Neutrophil (primary cell): ENCODE results near the gene TBC1D9.

Source experiments
- H3K27ac ChIP-seq: fragments of 200-600 bp; sonication (generic); 2 replicates; pipeline ENCODE4 v1.5.1; 2016; ENCODE audit warnings: mild to moderate bottlenecking, moderate library complexity
- H3K27me3 ChIP-seq: fragments of 200-600 bp; sonication (generic); 2 replicates; pipeline ENCODE4 v1.6.0; 2016; ENCODE audit warnings: mild to moderate bottlenecking
- H3K36me3 ChIP-seq: fragments of 200-600 bp; sonication (generic); 2 replicates; pipeline ENCODE4 v1.5.1; 2017
- H3K4me1 ChIP-seq, 2 experiments: fragments of 200-600 bp in 1 of 2; sonication (generic) in 1 of 2; 1 replicate in 1 of 2; 2 replicates in 1 of 2; pipeline versions ENCODE4 v1.5.1 to v1.6.1; 2013 to 2016; ENCODE audit warnings: low read depth in 1 of 2, low read length in 1 of 2, mild to moderate bottlenecking in 1 of 2, moderate library complexity in 1 of 2; ENCODE audit not compliant: control insufficient read depth in 1 of 2, insufficient read depth in 1 of 2
- H3K4me3 ChIP-seq, 2 experiments: fragments of 200-600 bp in 1 of 2; sonication (generic) in 1 of 2; 1 replicate in 1 of 2; 2 replicates in 1 of 2; pipeline ENCODE4 v1.5.1; 2013 to 2016; ENCODE audit warnings: low read depth in 1 of 2, low read length in 1 of 2, mild to moderate bottlenecking in 1 of 2, moderate library complexity in 1 of 2
- H3K9me3 ChIP-seq: fragments of 200-600 bp; sonication (generic); 2 replicates; pipeline ENCODE4 v1.5.1; 2016
- TF ChIP-seq, protein P1 (sequence below): fragments of 200-600 bp; sonication (generic); IDR thresholded peaks from 2 replicates; pipeline ENCODE4 v1.5.1; 2016; ENCODE audit warnings: antibody characterized with exemption

The TBC1D9 gene

GRCh38 chr4:140681201-140681600, 75.0 kb downstream of the TBC1D9 start:
- Histone ChIP-seq H3K27ac (no peak overlapping the region), H3K9me3 (no peaks in the 10 kb centered on the region), H3K4me1 (no peaks in the 10 kb centered on the region), H3K4me3 (no peak overlapping the region), H3K36me3 (no peaks in the 10 kb centered on the region), H3K27me3 (no peaks in the 10 kb centered on the region)
- TF ChIP-seq, protein P1, sequence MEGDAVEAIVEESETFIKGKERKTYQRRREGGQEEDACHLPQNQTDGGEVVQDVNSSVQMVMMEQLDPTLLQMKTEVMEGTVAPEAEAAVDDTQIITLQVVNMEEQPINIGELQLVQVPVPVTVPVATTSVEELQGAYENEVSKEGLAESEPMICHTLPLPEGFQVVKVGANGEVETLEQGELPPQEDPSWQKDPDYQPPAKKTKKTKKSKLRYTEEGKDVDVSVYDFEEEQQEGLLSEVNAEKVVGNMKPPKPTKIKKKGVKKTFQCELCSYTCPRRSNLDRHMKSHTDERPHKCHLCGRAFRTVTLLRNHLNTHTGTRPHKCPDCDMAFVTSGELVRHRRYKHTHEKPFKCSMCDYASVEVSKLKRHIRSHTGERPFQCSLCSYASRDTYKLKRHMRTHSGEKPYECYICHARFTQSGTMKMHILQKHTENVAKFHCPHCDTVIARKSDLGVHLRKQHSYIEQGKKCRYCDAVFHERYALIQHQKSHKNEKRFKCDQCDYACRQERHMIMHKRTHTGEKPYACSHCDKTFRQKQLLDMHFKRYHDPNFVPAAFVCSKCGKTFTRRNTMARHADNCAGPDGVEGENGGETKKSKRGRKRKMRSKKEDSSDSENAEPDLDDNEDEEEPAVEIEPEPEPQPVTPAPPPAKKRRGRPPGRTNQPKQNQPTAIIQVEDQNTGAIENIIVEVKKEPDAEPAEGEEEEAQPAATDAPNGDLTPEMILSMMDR = no peak

DNA sequence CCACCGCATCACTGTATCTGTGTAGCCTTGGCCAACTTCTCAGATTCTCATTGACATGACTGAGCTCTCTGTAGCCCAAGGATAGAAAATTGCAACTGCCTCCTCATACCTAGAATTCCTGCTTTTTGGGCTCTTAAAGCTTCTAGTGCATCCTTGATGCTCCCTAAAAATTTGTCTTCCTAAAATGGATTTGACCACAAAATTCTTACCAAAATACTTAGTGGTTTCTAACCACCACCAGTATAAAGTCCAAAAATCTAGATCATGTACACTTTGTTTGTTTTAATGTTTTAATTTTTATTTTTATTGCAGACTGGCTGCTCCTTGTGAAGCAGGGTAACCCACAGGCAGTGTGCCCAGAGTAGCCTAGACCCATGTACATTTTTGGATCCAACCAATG, 75.5 kb downstream of the TBC1D9 start:
- no peak overlapping the region for H3K27ac ChIP-seq
- no peaks in the 10 kb centered on the region for H3K4me1 ChIP-seq
- H3K27me3 ChIP-seq = no peaks in the 10 kb centered on the region
- H3K4me3 ChIP-seq = no peak overlapping the region
- H3K36me3 ChIP-seq = no peaks in the 10 kb centered on the region
- H3K9me3 ChIP-seq = no peaks in the 10 kb centered on the region
- TF ChIP-seq, protein P1 = no peak

DNA sequence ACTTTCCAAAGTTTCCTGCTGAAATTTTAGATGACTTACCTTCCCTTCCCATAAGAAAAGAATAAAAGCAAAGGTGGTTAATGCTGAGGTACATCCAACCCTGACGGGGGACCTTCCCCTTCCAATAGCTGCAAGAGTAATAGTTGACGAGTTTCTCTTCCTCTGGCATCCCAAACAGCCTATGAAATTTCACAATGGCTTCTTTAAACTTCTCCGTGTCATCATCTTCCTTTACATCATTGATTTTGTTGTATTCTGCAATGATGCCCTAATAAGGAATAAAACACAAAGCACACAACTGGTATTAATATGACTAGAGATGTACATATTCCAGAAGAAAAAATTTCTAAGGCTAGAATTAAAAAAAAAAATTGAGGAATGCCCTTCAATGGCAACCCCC, 76.6 kb downstream of the TBC1D9 start:
- TF ChIP-seq, protein P1 = no peak

DNA sequence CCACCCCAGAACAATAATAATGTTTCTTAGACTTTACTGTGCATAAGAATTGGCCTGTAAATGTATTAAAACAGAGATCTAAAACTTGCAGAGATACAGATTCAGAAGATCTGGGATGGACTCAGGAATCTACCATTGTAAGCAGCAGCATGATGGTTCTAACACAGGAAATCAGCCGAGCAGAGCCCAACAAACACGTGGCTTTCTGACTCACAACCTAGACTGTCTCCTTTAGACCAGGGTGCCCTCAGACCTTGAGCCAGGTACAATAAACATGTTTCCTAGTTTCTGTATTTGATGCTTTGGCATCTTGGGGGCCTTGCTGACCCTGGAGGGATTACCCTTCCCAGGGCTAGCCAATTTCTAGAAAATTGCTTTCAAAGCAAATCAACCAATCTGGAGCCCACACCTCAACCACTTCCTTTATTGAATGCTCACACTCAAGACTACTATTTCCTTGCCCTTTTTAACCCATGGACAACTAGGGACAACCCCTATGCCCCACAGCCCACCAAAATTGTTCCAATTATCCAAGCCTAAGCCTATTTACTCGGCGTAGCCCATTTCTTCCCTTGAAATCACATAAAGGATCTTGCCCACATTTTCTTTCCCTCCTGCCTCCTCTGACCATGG, 80.5 kb downstream of the TBC1D9 start:
- no peaks in the 10 kb centered on the region for H3K27me3 ChIP-seq
- TF ChIP-seq, protein P1 = no peak
- no peaks in the 10 kb centered on the region for H3K9me3 ChIP-seq
- no peaks in the 10 kb centered on the region for H3K4me1 ChIP-seq
- H3K36me3 ChIP-seq = no peaks in the 10 kb centered on the region
- H3K4me3 ChIP-seq = no peak overlapping the region
- no peak overlapping the region for H3K27ac ChIP-seq

More for the DNA sequence above, 76.6 kb downstream of the TBC1D9 start:
- Histone ChIP-seq H3K9me3 (no peaks in the 10 kb centered on the region), H3K27ac (no peak overlapping the region), H3K4me1 (no peaks in the 10 kb centered on the region), H3K36me3 (no peaks in the 10 kb centered on the region), H3K4me3 (no peak overlapping the region), H3K27me3 (no peaks in the 10 kb centered on the region)

DNA sequence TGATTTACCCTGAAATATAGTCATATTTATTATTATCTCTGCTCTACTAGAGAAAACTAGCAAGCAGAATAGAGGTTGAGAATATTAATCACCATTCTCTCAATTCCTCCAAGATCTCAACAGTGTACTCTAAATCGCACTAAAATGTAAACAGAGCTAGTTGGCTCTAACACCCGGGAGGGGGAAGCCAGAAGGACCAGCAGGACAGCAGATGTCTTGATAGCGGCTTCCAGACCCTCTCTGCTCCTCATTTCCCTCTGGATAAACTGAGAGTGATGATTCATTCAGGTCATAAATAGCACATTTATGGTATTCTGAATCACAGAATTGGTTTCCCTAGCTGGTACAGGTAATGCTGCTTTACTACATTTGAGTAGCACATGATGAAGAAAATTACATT, 82.5 kb downstream of the TBC1D9 start:
- TF ChIP-seq, protein P1 = no peak

DNA sequence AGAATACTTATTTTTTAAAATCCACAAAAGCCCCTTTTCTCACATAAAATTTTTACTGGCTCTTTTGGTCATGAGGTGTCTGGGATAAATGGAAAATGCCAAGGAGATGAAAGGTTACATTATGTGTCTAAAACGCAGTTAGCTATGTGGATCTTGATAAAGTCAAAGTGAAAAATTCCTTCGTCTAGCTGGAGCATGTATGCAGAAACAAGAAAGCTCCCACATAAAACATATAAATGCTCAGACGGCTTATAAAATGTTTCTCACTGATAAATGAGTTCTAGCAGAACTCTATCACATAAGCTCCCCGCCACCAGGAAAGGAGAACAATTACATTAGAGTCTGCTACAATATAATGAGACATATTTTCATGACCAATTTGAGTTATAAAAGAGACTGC, 83.8 kb downstream of the TBC1D9 start:
- TF ChIP-seq, protein P1 = no peak
- H3K27ac ChIP-seq = no peak overlapping the region
- H3K36me3 ChIP-seq = no peaks in the 10 kb centered on the region
- H3K9me3 ChIP-seq = no peaks in the 10 kb centered on the region
- no peak overlapping the region for H3K4me3 ChIP-seq
- no peaks in the 10 kb centered on the region for H3K4me1 ChIP-seq
- H3K27me3 ChIP-seq = no peaks in the 10 kb centered on the region

More for the DNA sequence above, 82.5 kb downstream of the TBC1D9 start:
- Histone ChIP-seq H3K36me3 (no peaks in the 10 kb centered on the region), H3K27me3 (no peaks in the 10 kb centered on the region), H3K9me3 (no peaks in the 10 kb centered on the region), H3K4me3 (no peak overlapping the region), H3K4me1 (no peaks in the 10 kb centered on the region), H3K27ac (no peak overlapping the region)
